D341Med (cell line): Measurements from ENCODE around the gene RFXAP.
A peak's percentile ranks its signal among the peaks of the same experiment; 100 is the strongest.

ENCODE experiments used
- DNase-seq: peaks from one replicate; pipeline ENCODE4 v3.0.0; 2012; ENCODE audit warnings: low spot score

The RFXAP gene

DNA sequence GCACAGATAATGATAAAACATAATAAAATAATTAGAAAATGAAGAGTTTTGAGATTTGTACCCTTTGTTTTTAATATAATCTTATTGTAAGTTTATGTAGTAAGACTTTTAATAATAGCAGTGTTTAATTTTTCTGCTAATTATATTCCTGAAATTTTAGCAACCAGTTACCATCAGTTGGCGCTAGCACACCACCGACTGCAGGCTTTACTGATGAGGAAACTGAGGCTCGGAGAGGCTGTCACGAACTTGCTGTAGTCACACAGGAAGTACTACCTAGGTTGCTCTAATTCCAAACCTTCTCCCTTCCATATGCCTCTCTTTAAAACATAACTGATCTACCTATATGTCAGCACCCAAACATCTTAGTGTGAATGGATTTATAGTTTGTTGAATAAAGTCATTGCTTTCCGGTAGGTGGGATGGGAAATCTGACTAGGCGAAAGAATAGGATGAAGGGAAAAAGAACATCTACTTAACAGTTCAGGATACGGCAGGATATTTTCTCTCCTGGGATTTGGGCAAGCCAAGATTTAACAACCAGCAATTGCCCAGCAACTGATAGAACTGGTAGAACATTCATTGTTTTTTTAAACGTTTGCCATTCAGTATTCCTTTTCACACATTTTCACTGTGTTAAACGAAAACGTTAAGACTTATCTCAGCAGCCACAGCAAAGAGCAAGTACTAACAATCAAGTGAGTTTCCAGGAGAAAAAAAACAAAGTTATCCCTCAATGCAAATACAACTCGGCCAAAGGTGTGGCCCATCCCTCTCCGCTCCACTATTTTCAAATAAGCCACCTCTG lies 822 bp upstream of the RFXAP start:
- no peak for DNase-seq

DNA sequence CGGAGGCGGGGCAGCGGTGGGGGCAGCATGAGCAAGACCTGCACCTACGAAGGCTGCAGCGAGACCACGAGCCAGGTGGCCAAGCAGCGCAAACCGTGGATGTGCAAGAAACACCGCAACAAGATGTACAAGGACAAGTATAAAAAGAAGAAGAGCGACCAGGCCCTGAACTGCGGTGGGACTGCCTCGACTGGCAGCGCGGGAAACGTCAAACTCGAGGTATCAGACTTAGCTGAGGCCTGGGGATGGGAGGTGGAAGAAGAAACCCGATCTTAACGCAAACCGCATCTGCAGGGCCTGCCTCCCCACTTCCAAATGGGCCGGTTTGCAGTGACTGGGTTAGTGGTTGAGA lies 693 bp downstream of the RFXAP start:
- DNase-seq, result peak; percentile 38

DNA sequence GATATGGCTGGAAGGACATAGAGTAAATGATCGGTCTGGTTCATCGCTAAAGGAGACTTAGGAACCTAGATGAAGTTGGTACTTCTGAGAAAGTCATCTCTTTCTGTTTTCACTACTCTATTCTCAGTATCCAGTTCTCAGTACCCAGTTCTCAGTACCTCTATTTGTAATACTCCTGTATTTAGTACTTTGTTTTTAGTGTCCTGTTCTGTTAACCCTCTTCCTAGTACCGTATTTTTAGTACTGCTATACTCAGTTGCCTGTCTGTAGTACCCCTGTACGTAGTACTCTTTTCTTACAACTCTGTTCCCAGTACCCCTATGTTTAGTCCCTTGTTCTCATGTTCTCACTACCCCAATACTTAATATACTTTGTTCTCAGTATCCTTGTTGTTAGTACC lies 1.2 kb downstream of the RFXAP start:
- no peak for DNase-seq

DNA sequence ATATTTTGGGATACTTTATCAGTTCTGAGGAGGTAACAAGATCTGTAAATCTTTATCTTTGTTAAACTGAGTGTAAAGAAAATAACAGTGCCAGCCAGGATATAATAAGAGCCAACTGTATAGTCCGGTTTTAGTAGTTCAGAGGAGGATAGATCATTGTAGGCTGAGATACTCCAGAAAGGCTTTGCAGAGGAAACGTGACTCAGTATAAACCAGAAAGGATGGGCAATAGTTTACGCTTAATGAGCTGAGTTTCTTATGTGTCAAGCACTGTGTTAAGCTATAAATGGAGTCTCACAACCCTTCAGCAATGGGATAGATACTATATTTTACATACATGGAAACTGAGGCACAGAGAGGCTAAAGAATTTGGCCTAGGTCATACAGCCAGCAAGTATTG lies 3.8 kb downstream of the RFXAP start:
- no peak for DNase-seq

DNA sequence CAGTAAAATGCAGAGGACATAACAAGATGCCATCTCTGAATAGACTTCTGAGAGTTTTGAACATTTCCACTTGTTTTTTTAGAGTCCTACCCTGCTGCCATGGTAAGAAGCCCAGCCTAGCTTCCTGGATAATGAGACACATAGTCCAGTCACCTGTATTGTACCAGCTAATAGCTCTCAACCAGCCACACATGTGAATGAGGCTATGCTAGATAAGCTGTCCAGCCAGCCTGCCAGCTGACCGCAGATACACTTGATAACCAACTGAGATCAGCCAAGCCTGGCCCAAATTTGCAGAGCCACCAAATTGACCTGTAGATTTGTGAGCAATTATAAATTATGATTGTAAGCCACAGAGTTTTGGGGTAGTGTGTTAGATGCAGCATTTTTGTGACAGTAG lies 10.7 kb downstream of the RFXAP start:
- no peak for DNase-seq

DNA sequence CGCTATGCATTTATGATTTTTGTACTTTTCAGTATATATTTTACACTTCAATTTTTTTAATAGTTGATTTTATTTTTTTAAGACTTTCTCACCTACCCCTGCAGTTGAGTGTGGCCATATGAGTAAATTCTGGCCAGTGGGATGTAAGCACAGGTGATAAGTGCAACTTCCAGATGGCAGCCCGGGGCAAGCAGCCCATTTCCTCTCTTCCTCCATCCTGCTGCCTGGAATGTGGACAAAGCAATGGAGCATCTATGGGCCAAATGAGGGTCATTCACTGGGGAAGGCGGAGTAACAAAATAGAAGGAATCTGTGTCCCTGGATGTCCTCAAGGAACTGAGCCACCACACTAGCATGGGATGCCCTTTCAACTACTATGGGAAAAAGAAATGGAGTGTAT lies 12.3 kb downstream of the RFXAP start:
- DNase-seq, result no peak

DNA sequence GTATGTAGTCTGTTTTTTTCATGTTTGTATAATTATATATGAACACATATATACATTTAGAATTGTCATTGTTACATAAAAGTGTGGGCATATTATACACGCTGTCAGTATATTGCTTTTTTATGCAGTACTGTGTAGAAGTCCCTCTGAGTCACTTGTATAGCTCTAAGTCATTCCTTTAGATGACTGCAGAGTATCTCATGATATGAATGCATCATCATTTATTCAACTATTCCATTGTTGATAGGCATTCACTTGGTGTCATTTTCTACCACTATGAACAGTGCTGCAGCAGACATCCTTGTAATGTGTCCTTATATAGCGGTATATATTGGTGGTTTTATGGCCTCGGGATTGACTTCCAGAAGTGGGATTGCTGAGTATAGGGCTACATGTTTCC lies 15.3 kb downstream of the RFXAP start:
- no peak for DNase-seq

DNA sequence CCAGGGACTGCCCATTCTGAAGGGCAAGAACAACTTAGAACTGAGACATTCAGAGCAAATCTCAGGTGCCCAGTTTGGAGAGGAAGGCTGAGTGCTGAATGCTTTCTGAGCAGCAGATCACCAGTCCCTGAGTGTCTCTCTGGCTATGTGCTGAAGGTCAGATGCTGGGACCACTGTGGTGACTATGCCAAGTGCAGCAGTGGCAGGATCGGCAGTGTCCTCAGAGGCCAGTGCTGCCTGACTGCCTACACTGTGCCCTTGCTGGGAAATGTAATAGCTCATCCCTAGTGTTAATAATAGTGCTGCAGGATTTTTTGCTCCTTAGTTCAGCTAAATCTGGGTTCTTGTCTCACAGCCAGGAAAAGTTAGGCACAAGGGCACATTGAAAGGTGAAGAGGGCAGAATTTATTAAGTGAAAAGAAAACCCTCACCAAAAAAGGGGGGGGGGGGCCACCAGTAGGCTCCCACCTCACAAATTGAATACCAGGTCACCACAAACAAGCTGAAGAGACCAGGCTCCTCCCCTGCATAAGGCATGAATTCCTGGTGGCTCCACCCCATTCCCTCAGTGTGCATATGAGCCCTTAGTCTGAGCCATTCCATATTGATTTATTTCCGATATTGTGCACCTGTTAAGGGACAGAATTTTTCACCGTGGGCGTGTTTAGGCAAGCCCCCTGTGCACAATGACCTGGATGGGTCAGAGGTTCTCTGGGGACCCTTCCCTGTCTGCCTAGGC lies 18.5 kb downstream of the RFXAP start:
- DNase-seq, result no peak

DNA sequence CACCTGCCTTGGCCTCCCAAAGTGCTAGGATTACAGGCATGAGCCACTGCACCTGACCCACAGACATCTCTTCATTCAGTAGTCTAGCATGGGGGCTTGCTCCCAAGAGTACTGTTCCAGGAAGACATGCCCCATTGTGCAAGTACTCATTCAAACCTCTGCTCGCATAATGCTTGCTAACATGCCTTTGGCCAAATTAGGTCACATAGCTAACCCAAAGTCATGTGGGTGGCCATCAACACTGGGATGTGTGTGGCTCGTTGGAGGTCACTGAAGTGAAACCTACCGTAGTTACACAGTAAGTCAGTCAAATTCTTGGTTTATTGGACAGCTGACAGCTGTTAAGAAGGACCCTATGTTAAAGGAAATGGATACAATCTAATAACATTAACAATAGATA lies 20.3 kb downstream of the RFXAP start:
- DNase-seq, result no peak

DNA sequence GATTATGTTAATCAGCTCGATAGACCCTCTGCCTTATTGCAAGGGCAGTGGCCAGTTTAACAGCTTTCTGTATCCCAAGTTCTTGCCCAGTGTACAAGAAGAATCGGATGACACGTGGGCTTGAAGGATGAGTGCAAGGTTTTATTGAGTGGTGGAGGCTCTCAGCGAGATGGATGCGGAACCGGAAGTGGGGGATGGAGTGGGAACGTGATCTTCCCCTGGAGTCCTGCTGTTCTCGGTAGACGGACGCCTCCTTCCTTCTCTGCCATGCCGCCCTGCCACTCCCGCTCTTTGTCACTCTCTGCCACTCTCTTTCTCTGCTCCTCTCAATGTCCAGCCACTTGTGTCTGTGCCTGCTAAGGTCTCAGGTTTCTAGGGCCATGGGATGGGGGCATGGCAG lies 21.0 kb downstream of the RFXAP start:
- peak; percentile 66 for DNase-seq

DNA sequence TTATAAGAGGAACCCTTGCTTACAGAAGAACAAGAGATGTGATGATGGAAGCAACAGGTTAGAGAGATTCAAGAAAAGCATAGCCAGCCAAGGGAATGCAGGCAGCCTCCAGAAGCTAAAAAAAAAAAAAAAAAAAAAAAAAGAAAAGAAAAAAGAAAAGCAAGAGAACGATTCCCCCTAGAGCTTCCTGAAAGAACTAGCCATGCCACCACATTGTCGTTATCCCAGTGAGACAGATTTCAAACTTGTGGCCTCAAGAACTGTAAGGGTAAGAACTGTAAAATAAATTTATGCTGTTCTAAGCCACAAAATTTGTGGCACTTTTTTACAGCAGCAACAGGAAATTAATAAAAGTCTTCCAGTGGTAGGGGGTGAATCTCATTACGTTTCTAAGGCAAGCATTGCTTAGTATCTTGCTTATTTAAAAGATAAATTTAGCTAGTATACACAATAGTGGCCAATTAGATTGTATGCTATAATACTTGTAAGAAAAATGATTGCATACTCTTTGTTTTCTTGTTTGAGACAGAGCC lies 21.8 kb downstream of the RFXAP start:
- no peak for DNase-seq

DNA sequence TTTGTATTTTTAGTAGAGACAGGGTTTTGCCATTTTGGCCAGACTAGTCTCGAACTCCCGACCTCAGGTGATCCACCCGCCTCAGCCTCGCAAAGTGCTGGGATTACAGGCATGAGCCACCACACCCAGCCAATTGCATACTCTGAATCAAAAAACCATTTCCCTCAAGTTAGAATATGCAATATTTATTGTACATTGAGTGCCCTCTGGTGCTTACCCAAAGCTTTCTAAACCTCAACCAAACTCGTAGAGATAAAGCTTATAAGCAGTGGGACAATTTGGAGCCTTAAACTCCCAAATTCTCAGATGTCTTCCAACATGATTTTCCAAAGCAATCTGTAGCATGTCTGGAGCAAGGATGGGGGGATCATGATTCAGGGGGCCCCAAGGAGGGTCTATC lies 22.4 kb downstream of the RFXAP start:
- DNase-seq, result no peak

DNA sequence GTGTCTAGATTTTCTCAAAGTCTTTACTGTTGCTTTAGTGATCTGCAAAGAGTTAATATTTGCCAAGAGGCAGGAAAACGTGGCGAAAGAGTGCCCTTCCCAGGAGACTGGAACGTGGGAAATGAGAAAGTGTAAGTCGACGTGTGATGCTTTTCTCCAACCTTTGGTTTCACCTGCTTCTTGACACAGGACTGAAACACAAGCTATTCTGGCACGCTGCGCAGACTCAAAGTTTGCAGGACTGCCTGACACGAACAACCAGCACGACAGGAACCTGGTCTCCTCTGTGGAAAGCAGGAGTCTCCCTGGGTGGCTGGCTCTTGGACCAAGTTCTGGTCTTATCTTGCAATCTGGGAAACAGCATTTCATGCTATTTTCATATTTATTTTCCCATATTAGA lies 28.6 kb downstream of the RFXAP start:
- no peak for DNase-seq

DNA sequence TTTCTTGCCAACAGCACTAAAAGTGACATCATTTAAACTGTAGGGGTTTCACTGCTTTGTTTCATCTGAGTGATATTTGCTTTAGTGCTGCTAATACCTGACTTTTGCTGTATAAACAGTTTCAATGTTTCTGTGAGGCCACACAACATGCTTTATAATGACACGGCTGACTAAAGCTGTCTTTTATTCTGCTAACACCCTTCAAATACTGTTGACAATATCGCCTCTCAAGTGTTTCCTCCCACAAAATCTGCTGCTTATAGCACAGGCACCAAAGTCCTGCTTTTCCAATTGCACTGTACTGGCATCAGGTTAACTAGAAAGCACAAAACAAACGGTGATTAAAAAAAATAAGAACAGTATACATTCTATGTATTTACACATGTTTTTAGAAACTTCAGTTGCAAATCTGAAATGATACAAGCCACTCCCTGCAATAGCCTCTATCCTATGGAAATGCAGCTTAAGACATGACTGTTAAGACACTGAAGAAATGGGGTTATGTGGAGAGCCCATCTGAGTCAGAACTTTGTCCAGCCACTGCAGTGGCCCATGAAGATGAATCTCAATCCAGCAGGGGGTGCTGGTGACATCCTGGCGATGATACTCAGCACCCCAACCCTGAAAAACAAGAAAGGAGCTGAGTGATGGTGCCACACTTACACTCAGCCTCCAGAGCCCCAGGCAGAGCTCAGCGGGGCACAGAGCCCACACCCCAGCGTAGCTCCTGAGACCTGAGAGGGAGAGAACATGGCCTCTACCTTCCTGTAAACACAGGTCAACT lies 29.4 kb downstream of the RFXAP start:
- peak; percentile 51 for DNase-seq

DNA sequence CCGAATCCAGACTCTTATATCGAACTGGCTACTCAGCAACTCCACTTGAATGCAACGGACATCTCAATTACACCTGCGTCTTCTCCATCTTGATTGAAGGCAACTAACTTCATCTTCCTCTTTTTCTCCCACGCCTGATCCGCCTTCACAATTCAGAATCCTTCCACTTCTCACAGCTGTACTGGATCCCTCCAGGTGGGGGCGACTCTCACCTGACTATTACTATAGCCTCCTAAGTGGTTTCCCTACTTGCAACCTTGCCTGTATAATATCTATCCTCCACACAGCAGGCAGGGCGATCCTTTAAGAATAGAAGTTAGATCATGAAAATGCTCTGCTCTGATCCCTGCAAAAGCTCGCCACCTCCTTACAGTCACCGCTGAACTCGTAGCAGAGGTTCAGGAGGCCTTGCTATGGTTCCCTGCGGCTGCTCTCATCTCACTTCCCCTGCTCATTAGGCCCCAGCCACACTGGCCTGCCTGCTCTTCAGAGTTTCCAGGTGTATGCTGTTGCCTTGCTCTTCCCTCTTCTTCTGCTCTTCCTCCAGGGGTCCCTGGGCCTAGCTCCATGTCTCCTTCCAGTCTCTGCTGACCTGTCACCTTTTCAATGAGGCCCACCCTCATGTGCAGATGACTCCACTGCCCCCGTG lies 31.9 kb downstream of the RFXAP start:
- DNase-seq, result peak; percentile 50

DNA sequence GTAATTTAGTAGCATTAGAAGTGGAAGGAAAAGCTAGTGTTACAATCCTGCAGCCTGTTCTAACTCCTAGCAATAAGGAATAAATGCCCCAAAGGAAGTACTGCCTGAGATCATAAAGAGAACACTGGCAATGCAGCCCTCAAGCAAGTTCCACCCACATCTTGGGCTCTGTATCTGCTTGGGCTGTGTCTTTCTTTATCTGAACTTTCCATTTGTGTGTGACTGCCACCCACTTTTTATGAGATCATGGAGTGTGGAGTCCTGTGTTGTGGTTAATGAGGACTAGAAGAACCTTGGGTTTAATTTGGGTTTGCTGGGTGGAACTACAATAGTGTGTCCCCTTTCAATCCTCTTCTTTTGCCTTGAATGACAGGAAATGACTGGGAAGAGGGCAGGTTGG lies 38.2 kb downstream of the RFXAP start:
- no peak for DNase-seq

DNA sequence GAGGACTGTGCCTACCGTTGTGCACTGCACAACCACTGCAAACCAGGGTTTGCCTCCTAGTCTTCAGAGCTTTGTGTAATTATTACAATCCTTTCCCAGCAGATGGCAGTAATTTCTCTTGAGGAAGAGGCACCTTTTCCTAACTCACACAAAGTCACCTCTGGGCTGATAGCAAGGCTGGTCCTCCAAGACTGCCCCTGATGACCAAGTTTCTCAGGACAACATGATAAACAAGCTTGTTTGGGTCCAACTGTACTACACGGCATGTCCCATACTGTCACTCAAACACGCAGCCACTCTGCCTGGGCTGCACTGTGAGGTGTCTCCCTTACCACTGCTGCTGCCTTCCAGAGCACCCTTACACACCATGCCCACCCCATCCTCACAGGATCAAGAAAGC lies 39.3 kb downstream of the RFXAP start:
- DNase-seq, result peak; percentile 64

DNA sequence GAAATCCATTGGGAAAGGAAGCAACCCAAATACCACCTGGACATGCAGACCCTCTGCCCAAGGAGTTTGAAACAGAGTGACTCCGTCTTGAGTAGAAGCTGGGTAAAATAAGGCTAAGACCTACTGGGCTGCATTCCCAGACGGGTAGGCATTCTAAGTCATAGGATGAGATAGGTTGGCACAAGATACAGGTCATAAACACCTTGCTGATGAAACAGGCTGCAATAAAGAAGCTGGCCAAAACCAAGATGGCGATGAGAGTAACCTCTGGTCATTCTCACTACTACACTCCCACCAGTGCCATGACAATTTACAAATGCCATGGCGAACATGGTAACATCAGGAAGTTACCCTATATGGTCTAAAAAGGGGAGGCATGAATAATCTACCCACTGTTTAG lies 40.2 kb downstream of the RFXAP start:
- DNase-seq, result no peak

DNA sequence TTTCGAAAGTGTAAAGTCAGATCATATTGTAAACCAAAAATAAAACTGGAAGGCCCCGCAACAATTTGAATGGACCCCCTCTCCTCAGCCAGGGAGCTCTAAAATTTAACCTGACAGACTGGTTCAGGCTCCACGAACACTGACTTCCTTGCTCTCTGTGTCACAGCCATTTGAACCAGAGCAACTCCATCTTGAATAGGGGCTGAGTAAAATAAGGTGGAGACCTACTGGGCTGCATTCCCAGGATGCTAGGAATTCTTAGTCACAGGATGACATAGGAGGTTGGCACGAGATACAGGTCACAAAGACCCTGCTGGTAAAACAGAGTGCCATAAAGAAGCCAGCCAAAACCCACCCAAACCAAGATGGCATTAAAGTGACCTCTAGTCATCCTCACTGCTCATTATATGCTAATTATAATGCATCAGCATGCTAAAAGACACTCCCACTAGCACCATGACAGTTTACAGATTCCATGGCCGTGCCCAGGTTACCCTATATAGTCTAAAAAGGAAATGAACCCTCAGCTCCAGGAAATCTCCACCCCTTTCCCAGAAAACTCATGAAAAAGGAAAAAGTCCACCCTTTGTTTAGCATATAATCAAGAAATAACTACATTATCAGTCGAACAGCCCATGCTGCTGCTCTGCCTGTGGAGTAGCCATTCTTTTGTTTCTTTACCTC lies 43.1 kb downstream of the RFXAP start:
- no peak for DNase-seq

DNA sequence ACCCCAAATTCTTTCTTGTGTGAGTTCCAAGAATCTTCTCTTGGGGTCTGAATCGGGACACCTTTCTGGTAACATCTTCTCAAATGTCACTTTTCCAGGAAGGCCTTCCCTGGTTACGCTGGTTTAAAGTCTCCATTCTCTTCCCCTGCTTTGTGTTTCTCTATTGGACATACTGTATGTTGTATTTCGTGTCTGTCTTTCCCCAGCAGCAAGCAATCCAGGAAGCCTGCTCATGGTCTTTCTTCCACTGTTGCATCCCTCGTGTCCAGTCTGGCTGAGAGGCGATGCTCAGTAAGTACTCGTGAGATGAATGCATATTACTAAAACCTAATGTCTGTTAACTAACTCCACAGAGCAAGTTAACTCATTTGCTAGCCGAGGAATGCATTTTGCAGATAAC lies 43.7 kb downstream of the RFXAP start:
- no peak for DNase-seq

DNA sequence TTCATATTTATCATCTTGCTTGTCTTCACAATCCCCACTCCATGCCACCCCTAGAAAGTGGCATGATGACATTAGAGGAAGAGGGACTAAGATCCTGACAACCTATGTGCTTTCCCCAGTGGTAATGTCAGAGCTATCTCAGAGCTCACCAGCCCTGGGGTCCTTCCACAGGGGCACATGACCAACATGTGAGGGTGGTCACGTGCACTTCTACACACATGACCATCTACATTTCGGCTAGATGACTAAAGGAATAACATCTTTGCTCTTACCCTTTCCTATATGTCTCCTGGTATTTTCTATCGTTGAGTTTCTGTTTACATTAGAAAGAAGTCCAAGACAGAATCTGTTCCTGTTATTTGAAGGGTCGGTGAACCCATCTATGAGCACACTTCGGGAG lies 46.2 kb downstream of the RFXAP start:
- no peak for DNase-seq

DNA sequence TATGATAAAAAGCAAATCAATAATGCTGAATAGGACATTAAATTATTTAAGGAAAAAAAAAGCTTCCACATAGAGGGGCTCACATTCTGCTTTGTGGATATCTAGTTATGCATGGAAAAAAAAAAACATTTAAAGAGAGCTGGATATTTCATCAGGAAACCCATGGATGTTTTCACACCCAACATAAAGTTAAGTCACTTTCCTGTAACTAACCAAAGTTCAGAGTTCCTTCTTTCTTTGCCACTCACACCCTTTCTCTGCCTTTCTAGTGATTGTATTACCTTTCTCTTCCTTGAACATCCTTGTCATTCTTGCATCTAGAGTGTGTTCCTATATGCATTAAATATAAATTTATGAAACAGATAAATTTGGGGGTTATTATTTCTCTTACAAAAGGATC lies 47.2 kb downstream of the RFXAP start:
- DNase-seq, result no peak
